Activated CD4-positive, CD25-positive, alpha-beta regulatory T cell (primary cell): ENCODE data around the gene DCAF8.

Experiments
- DNase-seq, 4 experiments: peaks; one replicate each; lab custom pipeline; 2025; lab: John Stamatoyannopoulos, UW

The DCAF8 gene

DNA sequence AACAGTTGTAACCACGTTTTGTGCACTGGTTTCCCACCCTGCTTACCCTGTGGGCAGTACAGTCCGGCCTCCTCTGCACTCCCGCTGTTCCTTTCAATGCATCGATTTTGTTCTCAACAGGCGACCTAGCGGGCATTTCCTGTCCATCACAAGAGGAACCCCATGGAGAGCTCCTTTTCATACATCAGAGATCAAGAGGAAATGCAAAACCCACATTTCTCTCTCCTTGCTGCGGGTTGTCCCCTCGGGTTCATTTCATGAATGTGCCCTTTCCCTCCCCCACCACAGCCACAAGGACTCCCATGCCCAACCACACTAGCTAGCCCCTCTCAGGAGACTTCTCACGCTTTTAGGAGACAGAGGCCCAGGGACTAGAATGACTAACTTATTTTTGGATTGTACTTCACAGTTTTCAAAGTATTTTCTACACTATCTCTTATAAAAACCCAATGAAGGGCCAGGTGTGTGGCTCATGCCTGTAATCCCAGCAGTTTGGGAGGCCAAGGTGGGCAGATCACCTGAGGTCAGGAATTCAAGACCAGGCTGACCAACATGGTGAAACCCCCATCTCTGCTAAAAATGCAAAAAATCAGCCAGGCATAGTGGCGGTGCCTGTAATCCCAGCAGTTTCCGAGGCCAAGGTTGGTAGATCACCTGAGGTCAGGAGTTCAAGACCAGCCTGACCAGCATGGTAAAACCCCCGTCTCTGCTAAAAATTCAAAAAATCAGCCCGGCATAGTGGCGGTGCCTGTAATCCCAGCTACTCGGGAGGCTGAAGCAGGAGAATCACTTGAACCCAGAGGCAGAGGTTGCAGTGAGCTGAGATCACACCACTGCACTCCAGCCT is 92.6 kb downstream of the DCAF8 start:
- no peak for DNase-seq

DNA sequence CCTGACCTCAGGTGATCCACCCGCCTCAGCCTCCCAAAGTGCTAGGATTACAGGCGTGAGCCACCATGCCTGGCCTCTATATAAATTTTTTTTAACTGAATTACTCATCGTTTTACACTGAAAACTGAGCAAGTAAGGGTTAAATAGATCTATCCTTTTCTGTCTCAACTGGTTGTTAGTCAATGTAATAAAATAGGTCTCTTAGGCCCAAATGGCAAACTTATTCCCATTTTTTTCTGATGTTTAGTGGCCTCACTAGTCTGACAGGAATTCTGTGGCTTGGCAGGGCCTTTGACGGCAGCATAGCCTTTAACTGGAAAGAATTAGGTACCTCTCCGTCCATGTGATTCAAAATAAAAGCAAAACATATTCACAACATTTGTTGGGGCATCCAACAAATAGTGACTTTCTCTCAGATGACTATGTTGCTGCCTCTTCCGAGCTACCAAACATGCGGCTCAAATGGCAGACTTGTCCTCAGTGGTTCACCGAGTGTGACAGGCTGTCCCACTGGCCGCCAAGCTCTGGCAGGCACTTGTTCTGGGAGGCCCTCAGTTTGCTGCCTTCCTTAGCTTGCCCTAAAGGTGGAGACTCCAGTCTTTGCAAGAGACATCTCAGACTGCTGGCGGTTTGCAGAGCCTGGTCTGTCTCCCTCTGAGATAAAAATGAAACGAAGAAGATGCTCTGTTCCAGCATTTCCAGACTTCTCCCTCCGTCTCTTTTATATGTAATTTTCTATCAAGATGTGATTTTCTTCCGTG is 93.6 kb downstream of the DCAF8 start:
- DNase-seq = no peak

DNA sequence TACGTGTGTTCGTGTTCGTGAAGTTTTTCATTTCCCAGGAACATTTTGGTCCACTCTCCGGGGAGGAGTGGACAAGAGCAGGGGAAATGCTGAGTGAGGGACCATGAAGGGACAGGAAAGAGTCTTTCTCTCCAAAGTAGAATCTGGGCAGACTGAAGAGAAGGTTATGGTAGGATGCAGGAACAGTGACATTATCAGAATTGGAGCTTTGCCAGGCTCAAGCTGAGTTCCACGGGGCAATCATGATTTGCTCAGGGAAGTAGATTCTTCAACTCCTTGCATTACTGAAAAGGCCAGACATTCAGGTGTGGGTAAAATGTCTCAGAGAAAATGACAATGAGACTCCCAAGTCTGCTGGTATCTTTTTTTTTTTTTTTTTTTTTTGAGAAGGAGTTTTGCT is 94.3 kb downstream of the DCAF8 start:
- DNase-seq = no peak

DNA sequence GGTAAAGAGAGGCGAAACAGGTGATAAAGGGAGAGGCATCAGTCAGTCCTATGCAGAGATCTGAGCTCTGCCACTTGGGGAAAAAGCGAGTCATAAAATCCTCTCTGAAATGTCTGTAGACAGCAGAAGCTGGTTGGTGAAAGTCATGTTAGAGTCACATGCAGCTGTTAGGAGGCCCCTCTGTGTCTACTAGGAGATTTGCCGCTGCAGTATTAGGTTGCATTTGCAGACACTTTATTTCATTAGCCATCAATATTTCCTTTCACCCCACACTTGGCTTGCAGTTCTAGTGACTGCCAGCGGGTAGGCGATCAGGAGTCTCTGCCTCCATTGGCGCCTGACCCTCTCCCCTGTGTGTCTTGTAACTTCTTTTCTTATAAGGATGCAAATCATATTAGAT is 94.8 kb downstream of the DCAF8 start:
- DNase-seq = no peak

DNA sequence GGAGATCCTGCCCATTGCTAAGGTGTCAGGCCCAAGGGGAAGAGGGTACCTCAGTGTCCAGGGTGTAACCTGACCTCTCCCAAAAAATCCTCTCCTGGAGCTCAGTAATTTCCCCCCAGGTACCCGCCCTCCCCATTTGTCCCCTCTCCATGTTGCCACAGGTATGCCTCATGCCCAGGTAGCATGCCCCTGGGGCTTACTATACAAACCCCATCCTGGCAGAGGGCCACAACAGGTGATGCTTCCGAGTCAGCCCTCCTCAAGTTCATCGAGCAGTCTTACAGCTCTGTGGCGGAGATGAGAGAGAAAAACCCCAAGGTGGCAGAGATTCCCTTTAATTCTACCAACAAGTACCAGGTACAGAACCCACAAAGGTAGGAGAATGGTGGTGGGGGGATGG is 95.3 kb downstream of the DCAF8 start:
- DNase-seq = no peak

DNA sequence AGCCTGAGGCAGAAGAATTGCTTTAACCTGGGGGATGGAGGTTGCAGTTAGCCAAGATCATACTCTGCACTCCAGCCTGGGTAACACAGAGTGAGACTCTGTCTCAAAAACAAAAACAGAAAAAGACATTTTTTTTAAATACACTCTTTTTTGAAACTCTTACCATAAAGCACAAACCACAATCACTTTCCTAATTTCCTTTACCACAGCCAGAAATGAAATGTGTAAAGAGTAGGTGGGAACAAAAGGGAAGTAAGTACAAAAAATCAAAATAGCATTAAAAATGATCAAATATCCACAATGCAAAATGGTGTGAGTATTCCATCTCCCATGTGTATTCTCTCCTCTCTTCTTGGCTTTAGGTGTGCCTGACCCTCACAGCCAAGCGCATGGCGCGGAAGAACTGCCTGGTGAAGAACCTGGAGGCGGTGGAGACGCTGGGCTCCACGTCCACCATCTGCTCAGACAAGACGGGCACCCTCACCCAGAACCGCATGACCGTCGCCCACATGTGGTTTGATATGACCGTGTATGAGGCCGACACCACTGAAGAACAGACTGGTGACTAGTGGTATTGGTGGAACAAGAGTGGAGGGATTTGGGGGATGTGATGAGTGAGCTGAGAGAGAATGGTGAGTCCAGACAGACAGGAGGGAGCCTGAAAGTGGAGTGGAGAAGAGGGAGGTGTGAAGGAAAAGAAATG is 96.0 kb downstream of the DCAF8 start:
- no peak for DNase-seq
